HG03565 (cell line): ENCODE data around the gene KIF13A.
"Not testable (repeated sequence)": the region's sequence is repeated elsewhere in the genome, so short reads cannot be mapped to it uniquely, and the experiment has no call there.

Source experiments
- ATAC-seq: cut with Tn5 transposase; IDR thresholded peaks from one replicate; pipeline ENCODE4 v1.9.1; 2021; ENCODE audit warnings: mild to moderate bottlenecking, moderate library complexity; ENCODE audit not compliant: unreplicated experiment

The KIF13A gene

DNA sequence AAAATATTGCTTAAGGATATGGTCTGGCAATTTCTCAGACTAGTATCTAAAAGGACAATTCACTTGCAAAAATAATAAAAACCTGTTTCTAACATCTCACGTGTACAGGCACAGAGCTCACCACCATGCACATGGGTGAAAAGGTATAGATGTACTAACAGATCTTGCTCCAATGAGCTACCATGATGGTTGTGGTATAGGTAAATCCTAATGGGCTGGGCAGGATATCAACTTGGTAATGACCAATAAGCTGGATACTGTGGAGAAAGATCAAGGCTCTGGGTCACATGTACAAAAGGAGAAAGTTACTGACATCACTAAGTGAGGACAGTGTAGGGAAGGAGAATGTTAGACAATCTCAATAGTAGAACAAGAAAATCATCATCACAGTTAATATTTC lies 169.7 kb downstream of the KIF13A start:
- ATAC-seq: no peak

DNA sequence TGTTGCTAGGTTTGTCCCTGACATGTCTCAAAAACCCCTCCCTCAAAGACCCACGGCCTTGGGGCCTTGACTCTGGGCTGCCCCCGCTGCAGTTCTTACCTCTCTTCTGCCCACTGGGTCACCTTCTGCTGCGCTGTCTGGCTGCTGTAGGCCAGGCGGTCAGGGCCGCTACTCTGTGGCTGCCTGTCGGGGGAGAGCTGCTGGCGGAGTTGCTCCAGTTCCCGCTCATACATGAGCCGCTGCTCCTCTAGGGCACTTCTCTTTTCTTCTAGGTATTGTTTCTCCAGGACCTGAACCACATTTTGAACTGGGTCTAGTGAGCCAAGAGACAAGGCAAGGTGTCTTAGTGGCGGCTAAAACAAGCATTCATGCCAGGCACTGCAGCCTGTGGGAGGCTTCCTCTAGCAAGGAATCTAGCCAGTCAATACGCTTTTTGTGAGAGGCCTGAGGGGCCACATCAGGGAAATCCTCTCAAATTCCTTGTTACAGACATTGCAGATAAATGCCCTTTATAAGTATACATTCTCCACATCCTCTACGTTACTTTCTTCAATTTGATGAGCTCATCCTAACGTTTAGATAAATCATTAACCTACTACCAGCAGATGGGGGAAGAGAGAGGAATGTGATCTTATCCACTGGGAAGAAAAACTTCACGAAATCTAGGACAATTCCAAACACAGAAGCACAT lies 170.4 kb downstream of the KIF13A start:
- ATAC-seq: no peak

DNA sequence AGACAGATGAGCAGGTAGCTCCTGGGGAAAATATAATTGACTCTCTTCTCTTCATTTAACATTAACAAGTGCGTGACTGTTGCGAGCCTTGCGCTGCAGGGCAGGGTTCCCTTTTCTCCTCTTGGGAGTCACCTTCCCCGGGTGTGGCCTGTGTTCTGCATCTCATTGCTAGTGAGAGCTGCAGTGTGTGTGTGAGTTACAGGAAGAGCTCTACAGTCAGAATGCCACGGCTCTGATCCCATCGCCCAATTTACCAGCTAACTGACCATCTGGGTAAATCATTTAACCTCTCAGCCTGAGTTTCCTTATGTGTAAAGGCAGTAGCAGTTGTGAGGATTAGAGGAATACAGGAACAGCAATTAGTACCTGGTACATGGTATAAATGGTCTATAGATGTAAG lies 173.9 kb downstream of the KIF13A start:
- no peak for ATAC-seq

DNA sequence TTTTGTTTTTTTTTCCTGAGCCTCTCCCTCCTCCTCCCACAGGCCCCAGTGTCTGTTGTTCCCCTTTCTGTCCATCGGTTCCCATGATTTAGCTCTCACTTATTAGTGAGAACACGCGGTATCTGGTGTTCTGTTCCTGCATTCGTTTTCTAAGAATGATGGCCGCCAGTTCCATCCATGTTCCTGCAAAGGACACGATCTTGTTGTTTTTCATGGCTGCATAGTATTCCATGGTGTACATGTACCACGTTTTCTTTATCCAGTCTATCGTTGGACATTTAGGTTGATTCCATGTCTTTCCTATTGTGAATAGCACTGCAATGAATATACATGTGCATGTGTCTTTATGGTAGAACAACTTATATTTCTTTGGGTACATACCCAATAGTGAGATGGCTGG lies 175.1 kb downstream of the KIF13A start:
- no peak for ATAC-seq

DNA sequence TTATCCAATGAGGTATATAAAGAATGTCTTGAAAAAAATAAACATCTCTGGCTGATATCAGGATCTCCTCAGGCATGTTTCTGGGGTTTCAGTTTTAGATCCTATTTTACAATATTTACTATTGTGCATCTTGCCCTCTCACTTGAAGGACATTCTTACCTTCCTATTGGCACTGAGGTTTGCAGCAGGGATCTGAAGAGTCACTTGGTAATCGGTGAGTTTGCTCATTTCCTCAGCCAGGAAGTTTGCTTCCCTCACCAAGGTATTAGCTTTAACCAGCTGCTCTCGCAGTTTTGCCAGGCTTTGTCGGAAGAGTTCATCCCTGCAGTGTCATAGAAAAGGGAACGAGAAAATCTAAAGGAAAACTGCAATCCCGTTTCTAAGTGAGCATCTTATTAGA lies 178.8 kb downstream of the KIF13A start:
- no peak for ATAC-seq

DNA sequence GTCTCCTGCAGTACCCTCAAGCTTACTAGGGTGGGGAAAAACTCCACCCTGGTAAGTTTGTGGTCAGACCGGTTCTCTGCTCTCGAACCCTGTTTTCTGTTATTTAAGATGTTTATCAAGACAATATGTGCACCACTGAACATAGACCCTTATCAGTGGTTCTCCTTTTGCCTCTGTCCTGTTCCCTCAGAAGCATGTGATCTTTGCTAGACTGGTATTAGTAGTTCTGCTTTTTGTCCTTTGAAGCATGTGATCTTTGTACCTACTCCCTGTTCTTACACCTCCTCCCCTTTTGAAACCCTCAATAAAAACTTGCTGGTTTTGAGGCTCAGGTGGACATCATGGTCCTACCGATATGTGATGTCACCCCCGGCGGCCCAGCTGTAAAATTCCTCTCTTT lies 180.0 kb downstream of the KIF13A start:
- not testable (repeated sequence) for ATAC-seq

DNA sequence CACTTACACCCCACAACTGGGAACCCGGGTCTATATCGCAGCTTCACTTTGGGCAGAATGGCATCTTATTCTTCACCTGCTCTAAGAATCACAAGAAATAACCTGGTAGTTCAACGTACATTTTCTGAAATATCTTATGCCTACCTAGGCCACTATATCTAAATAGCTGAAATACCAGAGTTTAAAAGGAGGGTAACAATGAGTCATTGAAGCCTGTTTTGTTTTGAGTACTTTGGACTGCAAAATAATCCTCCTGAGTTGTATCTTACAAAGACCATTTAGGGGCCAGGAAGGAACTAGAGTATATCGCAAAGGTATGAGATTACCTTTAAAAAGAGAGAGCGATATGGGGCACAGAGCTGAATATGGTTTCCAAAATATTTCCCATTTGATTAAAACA lies 184.0 kb downstream of the KIF13A start:
- ATAC-seq: no peak

DNA sequence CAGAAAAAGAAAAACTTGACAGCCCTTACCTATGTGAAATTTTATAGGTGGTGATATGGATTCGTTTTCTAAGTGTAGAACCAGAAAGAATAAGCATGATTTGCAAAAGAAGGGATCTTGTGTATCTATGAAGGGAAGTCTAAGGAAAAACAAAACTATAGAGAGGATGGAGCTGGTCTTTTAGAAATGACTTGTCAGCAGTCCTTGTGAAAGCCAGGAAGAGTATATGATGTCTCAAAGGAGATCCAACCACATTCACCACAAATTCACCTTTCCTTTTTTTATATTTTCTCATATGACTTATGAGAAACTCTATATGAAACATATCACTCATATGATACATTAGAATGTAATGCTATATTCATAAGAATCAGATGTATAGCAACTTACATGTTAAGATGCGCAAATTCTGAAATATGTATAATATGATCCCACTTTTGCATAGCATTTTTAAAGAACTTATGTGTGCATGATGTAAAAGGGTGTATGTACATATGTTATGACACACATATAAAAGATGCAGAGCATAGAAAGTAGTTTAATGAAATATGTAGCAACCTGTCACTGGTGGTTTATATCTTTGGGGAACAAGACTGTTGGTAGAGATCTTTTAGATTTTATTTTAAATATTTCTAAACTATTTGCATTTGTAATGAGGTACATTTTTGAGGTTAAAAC lies 188.8 kb downstream of the KIF13A start:
- no peak for ATAC-seq

DNA sequence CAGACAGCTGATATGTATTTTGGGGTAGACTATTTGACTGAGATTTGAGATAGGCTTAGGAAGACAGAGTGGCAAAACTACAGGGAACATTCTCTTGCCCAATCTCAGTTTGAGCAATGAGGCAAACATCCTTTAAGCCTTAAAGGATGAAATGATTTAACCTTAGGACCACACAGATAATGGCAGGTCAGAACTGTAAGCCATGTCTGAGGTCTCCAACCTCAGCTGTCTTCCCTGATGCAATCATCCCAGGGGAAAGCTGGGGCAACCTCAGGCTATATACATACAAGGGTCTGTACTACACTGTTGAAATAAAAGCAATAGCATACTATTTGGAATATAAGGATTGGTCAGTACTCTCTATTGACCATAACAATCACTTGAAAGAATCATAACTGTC lies 196.9 kb downstream of the KIF13A start:
- no peak for ATAC-seq

DNA sequence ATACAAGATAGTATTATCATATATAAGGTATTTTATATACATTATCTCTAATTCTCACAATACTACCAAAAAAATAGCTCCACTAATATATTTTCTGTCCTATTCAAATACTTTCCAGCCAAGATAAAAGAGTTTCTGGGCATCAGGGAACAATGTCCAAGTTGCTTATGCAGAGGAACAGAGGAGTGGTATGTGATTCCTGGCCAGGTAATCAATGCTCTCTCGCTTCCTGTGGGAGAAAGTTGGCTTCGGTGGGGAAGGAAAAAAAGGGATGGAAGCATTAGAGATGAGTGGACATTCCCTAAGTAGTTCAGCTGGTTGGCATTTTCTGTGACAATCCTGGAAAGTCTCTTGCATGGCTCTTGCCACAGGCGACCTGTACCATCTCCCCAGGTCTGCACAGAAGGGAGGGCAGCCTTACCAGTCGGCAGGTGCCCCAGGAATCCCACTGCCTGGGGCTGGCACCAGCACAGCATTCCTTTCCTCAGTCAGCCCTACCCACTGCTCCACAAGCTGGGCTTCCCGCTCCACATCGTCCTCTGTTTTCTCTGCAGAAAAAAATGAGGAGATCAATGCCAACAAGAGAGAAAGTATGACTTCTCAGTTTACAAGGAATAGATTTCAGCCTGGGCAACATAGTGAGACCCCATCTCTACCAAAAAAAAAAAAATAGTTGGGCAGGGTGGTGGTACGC lies 202.2 kb downstream of the KIF13A start:
- ATAC-seq: no peak

DNA sequence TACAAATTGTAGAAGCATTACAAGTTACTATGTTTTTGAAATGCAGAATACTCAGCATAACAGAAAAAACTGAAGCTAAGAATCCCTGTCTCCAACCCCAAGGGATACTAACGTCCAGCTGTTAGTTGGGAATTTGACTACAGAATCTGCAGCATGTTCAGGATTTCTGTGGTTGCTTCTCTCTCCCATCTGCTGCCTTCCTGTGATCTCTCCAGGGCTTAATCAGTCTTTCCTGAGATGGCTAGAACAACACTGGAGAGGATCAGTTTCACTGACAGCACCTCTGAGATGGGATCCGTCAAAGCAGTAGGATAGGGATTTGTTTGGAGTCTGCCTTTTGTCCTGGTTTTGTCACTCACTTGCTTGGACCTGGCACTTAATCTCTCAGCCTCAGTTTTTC lies 207.4 kb downstream of the KIF13A start:
- no peak for ATAC-seq

DNA sequence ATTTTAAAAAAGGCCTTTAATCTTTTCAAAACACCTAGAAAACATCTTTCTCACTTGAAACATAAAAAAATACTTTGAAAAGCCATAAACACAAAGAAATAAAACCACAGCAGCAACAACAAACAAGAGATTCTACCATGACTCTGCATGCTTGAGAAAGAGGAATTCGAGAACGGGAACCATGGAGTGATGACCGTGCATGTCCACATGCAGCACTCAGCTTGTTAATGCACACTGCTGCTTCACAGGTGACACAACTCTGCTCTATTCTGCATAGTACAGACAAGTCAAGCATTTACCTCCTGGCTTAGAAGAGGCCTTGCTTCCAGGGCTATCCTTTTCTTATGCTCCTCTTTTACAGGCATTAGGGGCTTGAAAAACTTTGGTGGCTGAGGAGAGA lies 215.8 kb downstream of the KIF13A start:
- ATAC-seq: no peak

DNA sequence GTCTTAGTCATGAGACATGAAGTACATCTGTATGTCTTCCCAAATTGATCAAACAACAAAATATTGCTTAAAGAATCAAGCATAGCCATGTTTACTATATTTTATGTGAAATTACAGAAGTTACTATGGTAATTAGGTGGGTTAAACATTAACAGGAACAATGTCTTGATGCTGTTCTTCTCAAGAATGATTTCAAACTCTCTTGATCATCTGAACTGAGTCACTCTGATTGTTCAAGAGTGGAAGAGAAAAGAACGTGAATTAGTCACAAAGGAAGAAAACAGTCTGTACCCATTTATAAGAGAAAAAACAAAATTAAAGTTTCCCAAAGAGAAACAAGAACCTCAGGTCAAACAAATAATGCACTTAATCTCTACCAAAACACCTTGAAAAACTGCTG lies 218.6 kb downstream of the KIF13A start:
- ATAC-seq: no peak

DNA sequence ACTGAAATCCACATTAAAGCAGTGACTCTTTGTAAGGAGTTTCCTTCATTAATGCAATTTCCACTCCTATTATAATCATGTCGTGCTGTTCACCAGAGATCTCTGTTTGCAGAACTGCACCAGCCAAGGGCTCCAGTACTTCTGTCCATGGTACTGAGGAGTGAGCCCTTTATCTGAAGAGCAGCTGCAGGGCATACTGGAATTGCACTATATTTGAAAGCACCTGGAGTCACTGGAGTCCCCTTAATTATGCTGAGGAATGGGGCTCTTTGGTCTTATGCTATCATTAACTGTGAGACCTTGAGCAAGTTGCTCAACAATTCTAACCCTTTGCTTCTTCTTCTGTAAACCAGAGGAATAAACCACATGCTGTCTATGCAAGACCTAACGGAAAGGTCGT lies 219.0 kb downstream of the KIF13A start:
- no peak for ATAC-seq

DNA sequence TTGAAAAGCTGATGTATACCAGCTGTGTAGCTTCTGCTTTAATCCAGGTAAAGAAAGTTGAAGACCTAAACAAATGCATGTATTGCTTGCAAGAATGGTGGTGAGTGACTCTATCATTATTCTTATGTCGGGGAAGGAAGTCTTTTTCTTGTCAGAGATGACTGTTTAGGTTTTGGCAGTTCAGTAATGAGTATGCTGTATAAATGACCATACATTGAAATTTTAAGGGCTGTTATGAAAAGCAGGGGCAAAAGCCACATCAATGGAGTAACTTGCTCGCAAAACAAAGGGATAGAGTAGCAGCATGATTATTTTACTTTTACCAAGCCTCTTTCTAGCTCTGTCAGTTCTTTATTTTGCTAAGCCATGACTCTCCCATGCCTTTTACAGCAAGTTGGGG lies 224.8 kb downstream of the KIF13A start:
- ATAC-seq: no peak

DNA sequence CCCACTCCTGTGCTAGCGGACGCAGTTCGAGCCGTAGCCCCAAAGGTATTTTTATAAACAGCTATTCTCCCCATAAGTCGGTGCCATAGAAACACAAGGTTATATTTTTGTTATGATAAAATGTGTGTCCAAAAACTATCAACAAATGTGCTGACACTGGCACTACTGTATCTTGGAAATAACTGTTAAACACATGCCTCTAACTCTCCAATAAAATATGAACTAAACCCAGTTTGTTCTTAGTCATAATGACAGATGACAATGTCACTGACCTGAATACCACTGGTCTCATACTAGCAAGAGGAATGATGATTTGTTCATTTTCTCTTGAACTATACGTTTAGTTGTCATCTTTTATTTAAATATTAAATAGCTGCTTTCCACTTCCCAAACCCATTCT lies 229.3 kb downstream of the KIF13A start:
- ATAC-seq: no peak

DNA sequence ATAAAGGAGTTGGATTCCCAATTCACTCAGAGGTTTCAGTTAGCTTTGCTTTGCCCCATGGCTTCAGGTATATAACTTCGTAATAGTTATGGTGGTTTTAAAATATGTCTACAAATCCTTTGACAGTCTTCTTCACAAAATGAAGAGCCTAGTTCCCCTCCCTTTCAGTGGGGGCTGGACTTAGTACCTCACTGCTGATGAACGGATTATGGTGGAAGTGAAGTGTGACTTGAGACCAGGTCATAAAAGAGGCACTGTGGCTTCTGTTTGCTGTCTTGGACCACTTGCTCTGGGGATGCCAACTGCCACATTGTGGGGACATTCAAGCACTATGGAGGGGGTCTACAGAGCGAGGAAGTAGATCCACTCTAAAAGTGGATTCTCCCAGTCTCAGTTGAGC lies 233.2 kb downstream of the KIF13A start:
- ATAC-seq: no peak

DNA sequence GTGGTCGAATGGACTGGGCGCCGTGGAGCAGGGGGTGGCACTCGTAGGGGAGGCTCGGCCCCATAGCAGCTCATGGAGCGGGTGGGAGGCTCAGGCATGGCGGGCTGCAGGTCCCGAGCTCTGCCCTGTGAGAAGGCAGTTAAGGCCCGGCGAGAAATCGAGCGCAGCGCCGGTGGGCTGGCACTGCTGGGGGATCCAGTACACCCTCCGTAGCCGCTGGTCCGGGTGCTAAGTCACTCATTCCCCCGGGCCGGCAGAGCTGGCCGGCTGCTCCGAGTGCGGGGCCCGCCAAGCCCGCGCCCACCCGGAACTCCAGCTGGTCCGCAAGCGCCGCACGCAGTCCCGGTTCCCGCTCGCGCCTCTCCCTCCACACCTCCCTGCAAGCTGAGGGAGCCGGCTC lies 242.1 kb downstream of the KIF13A start:
- ATAC-seq: not testable (repeated sequence)

DNA sequence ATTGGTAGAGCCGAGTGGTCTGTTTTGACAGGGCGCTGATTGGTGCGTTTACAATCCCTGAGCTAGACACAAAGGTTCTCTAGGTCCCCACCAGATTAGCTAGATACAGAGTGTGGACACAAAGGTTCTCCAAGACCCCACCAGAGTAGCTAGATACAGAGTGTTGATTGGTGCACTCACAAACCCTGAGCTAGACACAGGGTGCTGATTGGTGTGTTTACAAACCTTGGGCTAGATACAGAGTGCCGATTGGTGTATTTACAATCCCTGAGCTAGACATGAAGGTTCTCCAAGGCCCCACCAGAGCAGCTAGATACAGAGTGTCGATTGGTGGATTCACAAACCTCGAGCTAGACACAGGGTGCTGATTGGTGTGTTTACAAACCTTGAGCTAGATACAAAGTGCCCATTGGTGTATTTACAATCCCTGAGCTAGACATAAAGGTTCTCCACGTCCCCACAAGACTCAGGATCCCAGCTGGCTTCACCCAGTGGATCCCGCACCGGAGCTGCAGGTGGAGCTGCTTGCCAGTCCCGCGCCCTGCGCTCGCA lies 242.6 kb downstream of the KIF13A start:
- ATAC-seq: not testable (repeated sequence)

DNA sequence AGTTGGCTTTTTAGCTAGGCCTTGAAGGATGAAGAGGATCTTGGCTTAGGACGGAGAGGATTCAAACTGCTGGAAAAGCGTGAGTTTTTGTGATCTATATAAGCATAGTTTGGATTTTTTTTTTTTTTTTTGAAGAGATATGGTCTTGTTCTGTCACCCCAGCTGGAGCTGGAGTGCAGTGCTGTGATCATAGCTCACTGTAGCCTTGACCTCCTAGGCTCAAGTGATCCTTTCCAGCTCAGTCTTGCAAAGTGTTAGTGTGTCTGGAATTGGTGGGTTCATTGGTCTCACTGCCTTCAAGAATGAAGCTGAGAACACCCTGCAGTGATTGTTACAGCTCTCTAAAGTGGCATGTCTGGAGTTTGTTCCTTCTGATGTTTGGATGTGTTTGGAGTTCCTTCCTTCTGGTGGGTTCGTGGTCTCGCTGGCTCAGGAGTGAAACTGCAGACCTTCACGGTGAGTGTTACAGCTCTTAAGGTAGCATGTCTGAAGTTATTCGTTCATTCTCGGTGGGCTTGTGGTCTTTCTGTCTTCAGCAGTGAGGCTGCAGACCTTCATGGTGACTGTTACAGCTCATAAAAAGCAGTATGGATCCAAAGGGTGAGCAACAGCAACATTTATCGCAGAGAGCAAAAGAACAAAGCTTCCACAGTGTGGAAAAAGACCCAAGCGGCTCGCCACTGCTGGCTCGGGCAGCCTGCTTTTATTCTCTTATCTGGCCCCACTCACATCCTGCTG lies 243.2 kb downstream of the KIF13A start:
- no peak for ATAC-seq

DNA sequence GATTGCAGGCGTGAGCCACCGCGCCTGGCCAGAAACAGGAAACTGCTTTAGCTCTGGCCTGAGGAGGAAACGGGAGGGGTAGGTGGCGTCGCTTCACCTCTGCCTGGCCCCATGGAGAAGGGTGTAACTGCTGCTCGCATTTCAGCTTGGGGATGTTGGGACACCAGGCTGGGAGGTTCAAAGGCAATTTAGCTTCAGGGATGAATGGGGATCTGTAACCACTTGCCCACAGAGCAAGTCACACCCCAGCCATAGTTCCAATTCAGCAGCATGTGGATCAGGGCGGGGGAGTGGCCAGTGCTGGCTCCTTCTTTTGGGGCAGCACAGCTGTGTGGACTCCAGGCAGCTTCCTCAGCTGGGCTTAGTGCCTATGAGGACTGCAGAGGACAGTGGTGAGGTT lies 245.9 kb downstream of the KIF13A start:
- ATAC-seq: no peak
